GM23248 (cell line): ENCODE results near the gene AHRR.

Experiments
- EZH2 ChIP-seq: fragments of 200-600 bp; sonication (generic); IDR thresholded peaks from 2 replicates; pipeline ENCODE4 v1.6.1; 2018; ENCODE audit warnings: antibody characterized with exemption, mild to moderate bottlenecking; ENCODE audit not compliant: insufficient read depth, poor library complexity, severe bottlenecking
- EZH2phosphoT487 ChIP-seq: fragments of 200-600 bp; sonication (generic); IDR thresholded peaks from 2 replicates; pipeline ENCODE4 v1.6.1; 2018; ENCODE audit warnings: antibody characterized with exemption, moderate library complexity, mild to moderate bottlenecking, low read depth; ENCODE audit not compliant: insufficient read depth

DNA sequence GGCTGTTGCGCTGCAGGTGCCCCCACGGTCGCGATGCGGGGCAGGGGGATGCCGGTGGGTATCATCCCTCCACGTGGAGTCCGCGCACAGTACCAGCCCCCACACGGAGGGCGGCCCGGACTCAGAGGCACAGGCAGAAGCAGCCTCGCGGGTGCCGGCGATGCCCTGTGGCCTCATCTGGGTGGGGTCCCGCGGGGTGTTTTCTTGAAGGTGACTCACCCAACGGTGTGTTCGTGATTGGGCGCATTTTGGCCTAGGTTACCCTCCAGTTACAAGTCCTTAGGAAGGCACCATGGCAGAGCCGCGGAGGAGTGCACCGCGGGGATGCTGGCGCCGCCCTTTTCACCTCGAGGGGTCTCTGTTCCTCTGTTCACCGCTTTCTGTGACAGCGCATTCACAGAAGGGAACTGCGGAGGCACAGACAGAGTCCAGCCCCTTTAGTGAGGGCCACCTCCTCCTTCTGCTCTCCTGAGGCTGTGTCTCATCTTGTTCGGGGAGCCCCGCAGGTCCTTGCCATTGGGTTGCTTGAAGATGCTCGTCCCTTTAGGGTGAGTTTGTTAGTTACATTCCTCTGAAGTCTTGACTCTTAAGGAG is 99.9 kb downstream of the AHRR start:
- no peak for TF ChIP-seq EZH2phosphoT487
- TF ChIP-seq EZH2: no peak
